Esophagus squamous epithelium (tissue), 5 donors: ENCODE results near the gene ZNF586. TPM values are rescaled to one million over a fixed set of nuclear protein-coding genes. Genes with fewer than 3 reads are reported as not detected.
"Not testable (repeated sequence)": the region's sequence is repeated elsewhere in the genome, so short reads cannot be mapped to it uniquely, and the experiment has no call there.

Source experiments
- DNase-seq: peaks from one replicate; lab custom pipeline; 2025; lab: John Stamatoyannopoulos, UW
- H3K27ac ChIP-seq, 4 donors: fragments of 200-600 bp; sonication (generic); one replicate each; pipeline ENCODE4 v1.5.1; 2016 to 2019; ENCODE audit warnings: mild to moderate bottlenecking in 1 of 4
- H3K27me3 ChIP-seq, 4 donors: fragments of 200-600 bp; sonication (generic); 1 replicate in 3 of 4; 2 replicates in 1 of 4; pipeline versions ENCODE4 v1.5.1 to v1.6.0; 2017 to 2021; ENCODE audit warnings: antibody characterized with exemption in 1 of 4
- H3K36me3 ChIP-seq, 3 donors: fragments of 200-600 bp; sonication (generic); one replicate each; pipeline ENCODE4 v1.5.1; 2016 to 2019
- H3K4me1 ChIP-seq, 3 donors: fragments of 200-600 bp; sonication (generic); one replicate each; pipeline ENCODE4 v1.5.1; 2017 to 2019
- H3K4me3 ChIP-seq, 4 donors: fragments of 200-600 bp; sonication (generic); 1 replicate in 3 of 4; 2 replicates in 1 of 4; pipeline ENCODE4 v1.5.1; 2016 to 2019; ENCODE audit warnings: mild to moderate bottlenecking in 2 of 4, moderate library complexity in 1 of 4
- H3K9me3 ChIP-seq, 3 donors: fragments of 200-600 bp; sonication (generic); one replicate each; pipeline ENCODE4 v1.5.1; 2016 to 2019
- CTCF ChIP-seq, 6 experiments: fragments of 450-650 bp in 4 of 6; fragments of 200-600 bp in 2 of 6; sonication (generic) in 2 of 6; IDR thresholded peaks; one replicate each; pipeline ENCODE4 v1.5.1; 2016 to 2019; ENCODE audit warnings: antibody characterized with exemption in 6 of 6, mild to moderate bottlenecking in 4 of 6, moderate library complexity in 4 of 6
- POLR2A ChIP-seq, 4 donors: fragments of 450-650 bp; IDR thresholded peaks; one replicate each; pipeline ENCODE4 v1.6.1; 2017; ENCODE audit warnings: antibody characterized with exemption in 4 of 4, mild to moderate bottlenecking in 4 of 4, moderate library complexity in 3 of 4
- WGBS, 2 donors: methylation state at CpG; one replicate each; pipeline ENCODE4 v1.1.5; 2018; 5-methylcytosine and 5-hydroxymethylcytosine counted together
- intact Hi-C: fragments of 100-400 bp; cut with DNase I; formaldehyde crosslinking; loops from one replicate; pipeline ENCODE4 v1.15.0; 2022
- total RNA-seq, 4 donors: library from RNA; depleted of rRNA; stranded (reverse); fragments of >200 nt; gene quantifications; one replicate each; pipeline ENCODE4 v1.1.0, GENCODE V29; 2016
- donor health status: DM: yes; HTN: yes; CAD: no.

Gene ZNF586
- total RNA-seq, result 10 to 100 TPM in 3 of 4 donors, 1 to 10 TPM in 1; 8.1 to 30.5 (median 22.0) TPM

- intact Hi-C loops, result no loop called here
- Histone ChIP-seq H3K4me3 (peak within 1 kb of the TSS; percentile 85 to 90 (median 88)), H3K36me3 (peaks cover 0 to 49% (median 0%) of the 10 kb centered on the region in 3 donors), H3K4me1 (peaks cover 5 to 35% (median 13%) of the 10 kb centered on the region in 3 donors), H3K27ac (peak within 1 kb of the TSS; percentile 90 to 94 (median 92)), H3K9me3 (peaks cover 0 to 44% (median 13%) of the 10 kb centered on the region in 3 donors), H3K27me3 (no peaks in the 10 kb centered on the region)
- TF ChIP-seq CTCF (IDR thresholded peaks at IDR 0.05) (no peak), POLR2A (IDR thresholded peaks at IDR 0.05) (peak in 1 of 4 donors; percentile 60)
- WGBS, 2 donors, result 16 to 17% methylated on average over 7 to 10 of the region's 61 CpGs
- peak; percentile 73 for DNase-seq
Observed at GRCh38 chr19:57769345-57770131, at the start of gene ZNF586. Gene ZNF586 (plus strand): TSS chr19:57769676. CDS start chr19:57769843, 167 bp downstream.

GRCh38 chr19:57719901-57720519, 49.5 kb upstream of the ZNF586 start:
- Histone ChIP-seq H3K27me3 (no peaks in the 10 kb centered on the region), H3K4me1 (no peaks in the 10 kb centered on the region), H3K27ac (no peak overlapping the region), H3K4me3 (no peak overlapping the region), H3K9me3 (peaks cover 0 to 95% (median 53%) of the 10 kb centered on the region in 3 donors), H3K36me3 (peaks cover 14 to 58% (median 19%) of the 10 kb centered on the region in 3 donors)
- no peak for DNase-seq
- intact Hi-C loops, result no loop called here
- WGBS, 2 donors, result 88 to 95% methylated on average over 3 to 4 of the region's 4 CpGs
- TF ChIP-seq POLR2A (IDR thresholded peaks at IDR 0.05) (no peak), CTCF (IDR thresholded peaks at IDR 0.05) (no peak)

GRCh38 chr19:57720878-57721277, 48.6 kb upstream of the ZNF586 start:
- Histone ChIP-seq H3K9me3 (peaks cover 0 to 97% (median 57%) of the 10 kb centered on the region in 3 donors), H3K27ac (no peak overlapping the region), H3K4me3 (no peak overlapping the region), H3K27me3 (no peaks in the 10 kb centered on the region), H3K4me1 (no peaks in the 10 kb centered on the region), H3K36me3 (peaks cover 14 to 52% (median 19%) of the 10 kb centered on the region in 3 donors)
- WGBS, 2 donors, result 87 to 97% methylated on average over 10 of the region's 10 CpGs
- intact Hi-C loops, result no loop called here
- no peak for DNase-seq
- TF ChIP-seq CTCF (IDR thresholded peaks at IDR 0.05) (no peak), POLR2A (IDR thresholded peaks at IDR 0.05) (no peak)

- Histone ChIP-seq H3K4me3 (peak overlapping the region in 1 of 4 donors; percentile 15), H3K9me3 (peaks cover 0 to 24% (median 19%) of the 10 kb centered on the region in 3 donors)
- H3K27ac ChIP-seq, DNase-seq, H3K36me3 ChIP-seq, H3K27me3 ChIP-seq, H3K4me1 ChIP-seq, intact Hi-C loops: not testable (repeated sequence)
- peak; percentile 18 to 77 (median 52) for TF ChIP-seq CTCF (IDR thresholded peaks at IDR 0.05)
- 12 to 27% methylated on average over 8 to 10 of the region's 10 CpGs for WGBS, 2 donors
Observed at GRCh38 chr19:57738320-57738719, 31.2 kb upstream of the ZNF586 start.

GRCh38 chr19:57738770-57739169, 30.7 kb upstream of the ZNF586 start:
- peak overlapping the region in 1 of 4 donors; percentile 15 for H3K4me3 ChIP-seq
- H3K27ac ChIP-seq, H3K27me3 ChIP-seq, H3K36me3 ChIP-seq, H3K4me1 ChIP-seq, DNase-seq, intact Hi-C loops: not testable (repeated sequence)
- 88 to 99% methylated on average over 7 of the region's 7 CpGs for WGBS, 2 donors
- peaks cover 0 to 24% (median 19%) of the 10 kb centered on the region in 3 donors for H3K9me3 ChIP-seq
